H1 (cell line): ENCODE data around the gene SLC9A7. TPM values are rescaled to one million over a fixed set of nuclear protein-coding genes. Genes with fewer than 3 reads are reported as not detected.

Source experiments
- CTCF ChIA-PET: fragments of 300-600 bp; sonication (Branson Sonifier 250); formaldehyde crosslinking; loops from one replicate; lab custom pipeline; 2021; ENCODE audit not compliant: partially characterized antibody; lab: Charles Lee
- POLR2A ChIA-PET: fragments of 300-600 bp; sonication (Branson Sonifier 250); formaldehyde crosslinking; loops from one replicate; lab custom pipeline; 2021; ENCODE audit warnings: inconsistent platforms; ENCODE audit not compliant: partially characterized antibody; lab: Charles Lee
- DNase-seq, 2 experiments: peaks; one replicate each; pipeline versions ENCODE4 v3.0.0 to v3.0.0-alpha.2; 2010 to 2022; ENCODE audit warnings: low spot score in 2 of 2, low read depth in 1 of 2, mixed read lengths in 1 of 2
- FAIRE-seq: peaks from 2 replicates; lab custom pipeline; 2011; peaks lifted over from hg19 to GRCh38; lab: Jason Lieb, UNC
- H2AFZ ChIP-seq: 2 replicates; pipeline ENCODE4 v1.8.1; 2012; ENCODE audit warnings: low read length, inconsistent platforms
- H2AK5ac ChIP-seq: 2 replicates; pipeline ENCODE4 v1.6.1; 2013; ENCODE audit warnings: low read depth, low read length
- H2BK120ac ChIP-seq: replicated peaks from 2 replicates; pipeline ENCODE3; 2013; ENCODE audit warnings: low read depth, low read length, inconsistent platforms
- H2BK12ac ChIP-seq: 2 replicates; pipeline ENCODE4 v1.6.1; 2013; ENCODE audit warnings: low read depth, low read length
- H2BK15ac ChIP-seq: 2 replicates; pipeline ENCODE4 v1.6.1; 2013; ENCODE audit warnings: low read length
- H2BK20ac ChIP-seq: 2 replicates; pipeline ENCODE4 v1.6.1; 2013; ENCODE audit warnings: low read length
- H2BK5ac ChIP-seq: 2 replicates; pipeline ENCODE4 v1.6.1; 2013; ENCODE audit warnings: low read depth, low read length
- H3K14ac ChIP-seq: 2 replicates; pipeline ENCODE4 v1.6.1; 2013; ENCODE audit warnings: inconsistent platforms; ENCODE audit not compliant: insufficient read length
- H3K18ac ChIP-seq: 2 replicates; pipeline ENCODE4 v1.6.1; 2013; ENCODE audit warnings: low read length; ENCODE audit errors: extremely low read depth
- H3K23ac ChIP-seq: 2 replicates; pipeline ENCODE4 v1.6.1; 2013; ENCODE audit warnings: inconsistent platforms; ENCODE audit not compliant: insufficient read length
- H3K23me2 ChIP-seq: 2 replicates; pipeline ENCODE4 v1.6.1; 2013; ENCODE audit warnings: low read depth, low read length
- H3K27ac ChIP-seq: 2 replicates; pipeline ENCODE4 v1.6.1; 2011; ENCODE audit warnings: low read depth, low read length, inconsistent platforms
- H3K27me3 ChIP-seq, 4 experiments: replicated peaks in 1 of 4; 1 replicate in 1 of 4; 2 replicates in 3 of 4; pipeline versions ENCODE4 v1.6.1 to v1.8.1; 2011 to 2013; ENCODE audit warnings: low read length in 3 of 4, mild to moderate bottlenecking in 3 of 4, inconsistent platforms in 2 of 4, mixed read lengths in 2 of 4, moderate library complexity in 1 of 4; ENCODE audit not compliant: control insufficient read depth in 3 of 4, insufficient read depth in 3 of 4; ENCODE audit errors: extremely low read depth in 1 of 4
- H3K36me3 ChIP-seq, 4 experiments: 2 replicates each; pipeline versions ENCODE4 v1.6.1 to v1.8.1; 2011 to 2013; ENCODE audit warnings: mild to moderate bottlenecking in 4 of 4, low read length in 3 of 4, moderate library complexity in 2 of 4, control low read depth in 1 of 4, inconsistent platforms in 1 of 4; ENCODE audit not compliant: insufficient read depth in 4 of 4, control insufficient read depth in 2 of 4
- H3K4ac ChIP-seq: replicated peaks from 2 replicates; pipeline ENCODE3; 2013; ENCODE audit warnings: low read length, low read depth, mixed read lengths, inconsistent platforms; ENCODE audit not compliant: insufficient read length
- H3K4me1 ChIP-seq, 4 experiments: replicated peaks in 1 of 4; 1 replicate in 1 of 4; 2 replicates in 3 of 4; pipeline versions ENCODE4 v1.6.1 to v1.8.1; 2011 to 2013; ENCODE audit warnings: low read length in 3 of 4, inconsistent platforms in 2 of 4, mixed read lengths in 1 of 4; ENCODE audit not compliant: insufficient read depth in 4 of 4, control insufficient read depth in 3 of 4
- H3K4me2 ChIP-seq, 2 experiments: 2 replicates each; pipeline versions ENCODE4 v1.6.1 to v1.8.1; 2011 to 2013; ENCODE audit warnings: low read depth in 2 of 2, low read length in 2 of 2, control low read depth in 1 of 2, inconsistent platforms in 1 of 2, mild to moderate bottlenecking in 1 of 2; ENCODE audit not compliant: insufficient read depth in 1 of 2
- H3K4me3 ChIP-seq, 4 experiments: fragments of 200-600, 300-600 bp in 1 of 4; sonication (generic), shearing (Covaris generic), sonication (Bioruptor Twin) in 1 of 4; 2 replicates each; pipeline versions ENCODE4 v1.5.1 to v1.8.1; 2011 to 2016; ENCODE audit warnings: low read length in 4 of 4, low read depth in 3 of 4, control low read depth in 2 of 4, inconsistent platforms in 2 of 4, mild to moderate bottlenecking in 2 of 4, mixed read lengths in 1 of 4, moderate library complexity in 1 of 4; ENCODE audit not compliant: insufficient read depth in 2 of 4; ENCODE audit errors: extremely low read depth in 1 of 4
- H3K56ac ChIP-seq: replicated peaks from 2 replicates; pipeline ENCODE3; 2013; ENCODE audit warnings: low read depth, mild to moderate bottlenecking, mixed read lengths, low read length, inconsistent platforms; ENCODE audit not compliant: insufficient read length
- H3K79me1 ChIP-seq: 2 replicates; pipeline ENCODE4 v1.6.1; 2013; ENCODE audit warnings: low read depth, low read length, control low read depth
- H3K79me2 ChIP-seq, 2 experiments: 2 replicates each; pipeline versions ENCODE4 v1.6.1 to v1.8.1; 2012 to 2013; ENCODE audit warnings: low read length in 2 of 2, mild to moderate bottlenecking in 2 of 2, inconsistent platforms in 1 of 2; ENCODE audit not compliant: insufficient read depth in 2 of 2, control insufficient read depth in 1 of 2
- H3K9ac ChIP-seq, 4 experiments: replicated peaks in 1 of 4; 1 replicate in 1 of 4; 2 replicates in 3 of 4; pipeline versions ENCODE4 v1.6.1 to v1.8.1; 2011 to 2013; ENCODE audit warnings: low read depth in 3 of 4, low read length in 3 of 4, control low read depth in 2 of 4, mild to moderate bottlenecking in 2 of 4, moderate library complexity in 2 of 4, inconsistent platforms in 1 of 4; ENCODE audit errors: extremely low read depth in 1 of 4
- H3K9me3 ChIP-seq, 2 experiments: 2 replicates each; pipeline versions ENCODE4 v1.6.1 to v1.8.1; 2012 to 2013; ENCODE audit warnings: mild to moderate bottlenecking in 2 of 2, moderate library complexity in 2 of 2, control low read depth in 1 of 2, inconsistent platforms in 1 of 2, low read depth in 1 of 2, low read length in 1 of 2, mixed read lengths in 1 of 2; ENCODE audit not compliant: insufficient read depth in 2 of 2
- H4K20me1 ChIP-seq, 2 experiments: replicated peaks in 1 of 2; 2 replicates each; pipeline versions ENCODE3 to v1.8.1; 2011 to 2013; ENCODE audit warnings: inconsistent platforms in 2 of 2, low read length in 2 of 2, mild to moderate bottlenecking in 1 of 2; ENCODE audit not compliant: insufficient read depth in 2 of 2, control insufficient read depth in 1 of 2
- H4K5ac ChIP-seq: 2 replicates; pipeline ENCODE4 v1.6.1; 2013; ENCODE audit warnings: low read length, low read depth, mixed read lengths, inconsistent platforms; ENCODE audit not compliant: insufficient read length
- H4K8ac ChIP-seq: 2 replicates; pipeline ENCODE4 v1.8.0; 2013; ENCODE audit warnings: mild to moderate bottlenecking, moderate library complexity, low read length, inconsistent platforms; ENCODE audit not compliant: insufficient read depth; ENCODE audit errors: extremely low read depth
- H4K91ac ChIP-seq: replicated peaks from 2 replicates; pipeline ENCODE3; 2013; ENCODE audit warnings: low read length, mixed read lengths, inconsistent platforms; ENCODE audit not compliant: insufficient read length
- CHD2 ChIP-seq: IDR thresholded peaks from 2 replicates; pipeline ENCODE4 v1.6.1; 2012; ENCODE audit warnings: low read length, improper control_type of control experiment
- EP300 ChIP-seq, 2 experiments: IDR thresholded peaks; 1 replicate in 1 of 2; 2 replicates in 1 of 2; pipeline ENCODE4 v1.6.1; 2011 to 2012; ENCODE audit warnings: low read depth in 2 of 2, low read length in 2 of 2, mild to moderate bottlenecking in 2 of 2, borderline replicate concordance in 1 of 2, inconsistent platforms in 1 of 2, moderate library complexity in 1 of 2
- JUND ChIP-seq: IDR thresholded peaks from 2 replicates; pipeline ENCODE4 v1.6.1; 2011; ENCODE audit warnings: mild to moderate bottlenecking, improper control_type of control experiment, low read length
- MAFK ChIP-seq: IDR thresholded peaks from 2 replicates; pipeline ENCODE4 v1.6.1; 2012; ENCODE audit warnings: low read depth, mild to moderate bottlenecking, improper control_type of control experiment, low read length
- NANOG ChIP-seq: IDR thresholded peaks from 2 replicates; pipeline ENCODE4 v1.6.1; 2011; ENCODE audit warnings: low read length, low read depth, mild to moderate bottlenecking, inconsistent platforms; ENCODE audit not compliant: insufficient read depth, poor library complexity, severe bottlenecking
- POLR2AphosphoS5 ChIP-seq: IDR thresholded peaks from 2 replicates; pipeline ENCODE4 v1.6.1; 2011; ENCODE audit warnings: low read depth, low read length
- SAP30 ChIP-seq: fragments of 300-600 bp; sonication (generic); IDR thresholded peaks from 2 replicates; pipeline ENCODE4 v1.7.1; 2012; ENCODE audit warnings: low read length, moderate library complexity, mild to moderate bottlenecking, inconsistent platforms; ENCODE audit not compliant: insufficient read depth, insufficient replicate concordance
- SP2 ChIP-seq: IDR thresholded peaks from 2 replicates; pipeline ENCODE4 v1.6.1; 2012; ENCODE audit warnings: mild to moderate bottlenecking, low read length, inconsistent platforms
- WGBS, 2 experiments: shearing (Covaris generic) in 1 of 2; methylation state at CpG; one replicate each; pipeline versions ENCODE4 v1.1.6 to v1.1.7; 2013 to 2015; ENCODE audit warnings: low lambda C conversion rate in 2 of 2, mixed read lengths in 2 of 2, inconsistent platforms in 1 of 2, low coverage in 1 of 2, missing lambda C conversion rate in 1 of 2; ENCODE audit not compliant: insufficient replicate concordance in 2 of 2, insufficient coverage in 1 of 2, insufficient read length in 1 of 2; ENCODE audit errors: extremely low coverage in 1 of 2, missing lambda C conversion rate in 1 of 2; 5-methylcytosine and 5-hydroxymethylcytosine counted together
- polyA plus RNA-seq, 7 experiments: library from polyadenylated mRNA; depleted of rRNA in 3 of 7; stranded (reverse) in 5 of 7; unstranded in 2 of 7; fragments of >200 nt in 5 of 7; fragments of 200-250 nt in 2 of 7; gene quantifications; 1 replicate in 5 of 7; 2 replicates in 1 of 7; 4 replicates in 1 of 7; pipeline versions ENCODE4 v1.2.1 to v1.2.3, GENCODE V29; 2011 to 2013; ENCODE audit warnings: missing spikeins in 2 of 7, mixed read lengths in 2 of 7
- total RNA-seq: library from RNA; stranded (reverse); fragmentation: NEBNext Ultra II Directional; extraction: Animal tissue kit (Norgen Biotek cat#: 25700); gene quantifications from 2 replicates; pipeline ENCODE4 v1.2.1, GENCODE V29; 2021
- TF ChIP-seq, protein P1 (sequence below): IDR thresholded peaks from 2 replicates; pipeline ENCODE4 v1.6.1; 2011; ENCODE audit warnings: low read length, improper control_type of control experiment
- TF ChIP-seq, protein P2 (sequence below): IDR thresholded peaks from 2 replicates; pipeline ENCODE4 v1.6.1; 2011; ENCODE audit warnings: low read depth, mild to moderate bottlenecking, low read length; ENCODE audit not compliant: insufficient read depth

SLC9A7 gene
- total and polyA plus RNA-seq, 2 of the 8 experiments (the other 6 are each of a cell fraction or from before 2014, with no cell fraction given): 6.7 to 17.2 TPM

DNA sequence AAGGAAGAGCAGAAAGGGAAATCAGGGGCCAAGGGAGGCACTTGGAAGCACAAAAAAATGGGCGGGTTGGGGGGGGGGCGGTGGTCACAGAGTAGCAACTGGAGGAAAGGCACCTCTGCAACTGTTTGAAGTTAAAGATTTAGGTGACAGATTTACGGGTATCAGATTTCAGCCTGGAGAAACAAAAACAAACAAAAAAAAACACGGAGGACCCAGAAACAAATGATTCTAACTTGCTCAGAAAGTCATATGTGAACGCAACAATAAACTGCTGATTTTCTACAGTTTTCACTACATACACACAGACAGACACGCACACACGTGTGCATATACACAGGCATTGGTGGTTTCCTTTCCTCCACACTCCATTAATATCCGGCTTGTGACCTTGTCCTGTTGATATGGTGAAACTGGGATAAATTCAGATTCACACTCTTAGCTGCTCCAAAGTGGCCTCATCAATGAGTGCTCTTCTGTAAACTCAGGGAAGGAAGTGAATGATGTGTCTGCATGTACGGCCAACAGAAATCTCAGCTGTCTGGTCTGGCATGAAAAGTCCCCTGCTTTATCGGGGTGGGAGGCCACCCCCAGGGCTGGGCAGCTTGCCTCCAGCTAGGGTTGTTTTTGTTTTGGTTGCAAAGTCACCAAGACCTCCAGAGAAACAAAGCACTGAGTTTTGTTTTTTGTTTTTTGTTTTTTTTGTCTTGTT is 131.1 kb downstream of the SLC9A7 start:
- peaks cover 0 to 5% (median 0%) of the 10 kb centered on the region in 4 experiments; a peak in 1 of 8 replicates for H3K36me3 ChIP-seq
- CTCF ChIA-PET: interaction anchor here (0.5 kb wide), 1 partner anchor 289 kb away, joined by 3 read pairs; no protein-coding TSS in a partner anchor
- peaks cover 0 to 1% of the 10 kb centered on the region in 2 experiments for H4K20me1 ChIP-seq
- no peak overlapping the region for H2AFZ ChIP-seq
- H3K4me3 ChIP-seq: no peak overlapping the region
- H3K14ac ChIP-seq: no peak overlapping the region
- no peak overlapping the region for H4K5ac ChIP-seq
- H4K8ac ChIP-seq: no peak overlapping the region
- H3K18ac ChIP-seq: no peak overlapping the region; the same call in 1 of the 2 replicates
- no peak overlapping the region for H3K9ac ChIP-seq
- FAIRE-seq (no peak), DNase-seq (no peak)
- 81% methylated on average over 8 of the region's 10 CpGs; no CpG with 5 or more reads in 1 of the 2 experiments for WGBS, 2 experiments
- 0 out of 2 replicates have a peak overlapping the region, but pooled peaks have one; percentile 50 for H2BK12ac ChIP-seq
- no peak overlapping the region for H2AK5ac ChIP-seq
- no peak overlapping the region for H2BK5ac ChIP-seq
- no peak overlapping the region for H3K4ac ChIP-seq
- POLR2A ChIA-PET: no interaction called here
- no peak overlapping the region for H3K56ac ChIP-seq
- peaks cover 0 to 5% (median 2%) of the 10 kb centered on the region in 4 experiments; a peak in 2 of 7 replicates for H3K4me1 ChIP-seq
- H2BK20ac ChIP-seq: no peak overlapping the region
- H3K4me2 ChIP-seq: no peak overlapping the region; a peak in 1 of 4 replicates
- H3K9me3 ChIP-seq: no peaks in the 10 kb centered on the region
- no peak overlapping the region for H3K23ac ChIP-seq
- H2BK15ac ChIP-seq: no peak overlapping the region
- no peaks in the 10 kb centered on the region for H3K79me1 ChIP-seq
- no peak overlapping the region for H3K27ac ChIP-seq
- no peaks in the 10 kb centered on the region for H3K79me2 ChIP-seq
- no peak overlapping the region for H2BK120ac ChIP-seq
- no peaks in the 10 kb centered on the region for H3K27me3 ChIP-seq
- H4K91ac ChIP-seq: no peak overlapping the region
- no peaks in the 10 kb centered on the region for H3K23me2 ChIP-seq
- TF ChIP-seq EP300 (IDR thresholded peaks at IDR 0.05; ENCODE audit: borderline replicate concordance in 1 of 2, low read depth in 2 of 2, low read length in 2 of 2): no peak
- TF ChIP-seq SAP30: no peak
- no peak for TF ChIP-seq POLR2AphosphoS5
- TF ChIP-seq CHD2: no peak
- no peak for TF ChIP-seq JUND
- TF ChIP-seq, protein P1, sequence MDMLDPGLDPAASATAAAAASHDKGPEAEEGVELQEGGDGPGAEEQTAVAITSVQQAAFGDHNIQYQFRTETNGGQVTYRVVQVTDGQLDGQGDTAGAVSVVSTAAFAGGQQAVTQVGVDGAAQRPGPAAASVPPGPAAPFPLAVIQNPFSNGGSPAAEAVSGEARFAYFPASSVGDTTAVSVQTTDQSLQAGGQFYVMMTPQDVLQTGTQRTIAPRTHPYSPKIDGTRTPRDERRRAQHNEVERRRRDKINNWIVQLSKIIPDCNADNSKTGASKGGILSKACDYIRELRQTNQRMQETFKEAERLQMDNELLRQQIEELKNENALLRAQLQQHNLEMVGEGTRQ: no peak
- TF ChIP-seq SP2: no peak
- no peak for TF ChIP-seq NANOG
- TF ChIP-seq MAFK: no peak
- TF ChIP-seq, protein P2, sequence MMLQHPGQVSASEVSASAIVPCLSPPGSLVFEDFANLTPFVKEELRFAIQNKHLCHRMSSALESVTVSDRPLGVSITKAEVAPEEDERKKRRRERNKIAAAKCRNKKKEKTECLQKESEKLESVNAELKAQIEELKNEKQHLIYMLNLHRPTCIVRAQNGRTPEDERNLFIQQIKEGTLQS: no peak
